Neutrophil (primary cell): Measurements from ENCODE around the gene EIF4E3.
A peak's percentile ranks its signal among the peaks of the same experiment; 100 is the strongest.

ENCODE experiments used
- H3K27ac ChIP-seq: fragments of 200-600 bp; sonication (generic); 2 replicates; pipeline ENCODE4 v1.5.1; 2016; ENCODE audit warnings: mild to moderate bottlenecking, moderate library complexity
- H3K27me3 ChIP-seq: fragments of 200-600 bp; sonication (generic); 2 replicates; pipeline ENCODE4 v1.6.0; 2016; ENCODE audit warnings: mild to moderate bottlenecking
- H3K36me3 ChIP-seq: fragments of 200-600 bp; sonication (generic); 2 replicates; pipeline ENCODE4 v1.5.1; 2017
- H3K4me1 ChIP-seq, 2 experiments: fragments of 200-600 bp in 1 of 2; sonication (generic) in 1 of 2; 1 replicate in 1 of 2; 2 replicates in 1 of 2; pipeline versions ENCODE4 v1.5.1 to v1.6.1; 2013 to 2016; ENCODE audit warnings: low read depth in 1 of 2, low read length in 1 of 2, mild to moderate bottlenecking in 1 of 2, moderate library complexity in 1 of 2; ENCODE audit not compliant: control insufficient read depth in 1 of 2, insufficient read depth in 1 of 2
- H3K4me3 ChIP-seq, 2 experiments: fragments of 200-600 bp in 1 of 2; sonication (generic) in 1 of 2; 1 replicate in 1 of 2; 2 replicates in 1 of 2; pipeline ENCODE4 v1.5.1; 2013 to 2016; ENCODE audit warnings: low read depth in 1 of 2, low read length in 1 of 2, mild to moderate bottlenecking in 1 of 2, moderate library complexity in 1 of 2
- H3K9me3 ChIP-seq: fragments of 200-600 bp; sonication (generic); 2 replicates; pipeline ENCODE4 v1.5.1; 2016
- TF ChIP-seq, protein P1 (sequence below): fragments of 200-600 bp; sonication (generic); IDR thresholded peaks from 2 replicates; pipeline ENCODE4 v1.5.1; 2016; ENCODE audit warnings: antibody characterized with exemption

Gene EIF4E3

GRCh38 chr3:71728632-71729342 is 3.6 kb upstream of the EIF4E3 start:
- TF ChIP-seq, protein P1, sequence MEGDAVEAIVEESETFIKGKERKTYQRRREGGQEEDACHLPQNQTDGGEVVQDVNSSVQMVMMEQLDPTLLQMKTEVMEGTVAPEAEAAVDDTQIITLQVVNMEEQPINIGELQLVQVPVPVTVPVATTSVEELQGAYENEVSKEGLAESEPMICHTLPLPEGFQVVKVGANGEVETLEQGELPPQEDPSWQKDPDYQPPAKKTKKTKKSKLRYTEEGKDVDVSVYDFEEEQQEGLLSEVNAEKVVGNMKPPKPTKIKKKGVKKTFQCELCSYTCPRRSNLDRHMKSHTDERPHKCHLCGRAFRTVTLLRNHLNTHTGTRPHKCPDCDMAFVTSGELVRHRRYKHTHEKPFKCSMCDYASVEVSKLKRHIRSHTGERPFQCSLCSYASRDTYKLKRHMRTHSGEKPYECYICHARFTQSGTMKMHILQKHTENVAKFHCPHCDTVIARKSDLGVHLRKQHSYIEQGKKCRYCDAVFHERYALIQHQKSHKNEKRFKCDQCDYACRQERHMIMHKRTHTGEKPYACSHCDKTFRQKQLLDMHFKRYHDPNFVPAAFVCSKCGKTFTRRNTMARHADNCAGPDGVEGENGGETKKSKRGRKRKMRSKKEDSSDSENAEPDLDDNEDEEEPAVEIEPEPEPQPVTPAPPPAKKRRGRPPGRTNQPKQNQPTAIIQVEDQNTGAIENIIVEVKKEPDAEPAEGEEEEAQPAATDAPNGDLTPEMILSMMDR: no peak
- Histone ChIP-seq H3K4me1 (peaks cover 51 to 57% of the 10 kb centered on the region in 2 experiments), H3K9me3 (no peaks in the 10 kb centered on the region), H3K4me3 (peak overlapping the region in 1 of 2 experiments; percentile 9), H3K36me3 (no peaks in the 10 kb centered on the region), H3K27ac (peak overlapping the region; percentile 36), H3K27me3 (no peaks in the 10 kb centered on the region)

DNA sequence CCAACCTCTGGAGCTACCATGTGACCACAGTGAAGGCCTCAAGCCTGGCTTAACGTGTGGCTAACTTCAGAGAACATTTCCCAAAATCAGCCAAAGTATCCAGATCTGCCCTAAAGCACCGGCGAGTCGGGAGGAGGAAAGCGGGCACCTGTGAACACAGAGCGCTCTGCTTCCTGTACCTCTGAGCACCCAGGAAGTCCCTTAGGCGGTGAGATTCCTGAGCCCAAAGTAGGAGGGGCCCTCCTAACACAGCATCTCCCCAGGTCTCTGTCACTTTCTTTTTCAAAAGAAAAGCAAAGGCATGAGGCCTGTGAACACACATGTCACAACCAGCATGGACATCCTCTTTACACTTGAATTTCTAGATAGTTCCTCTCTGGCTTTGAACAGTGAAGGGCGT is 944 bp upstream of the EIF4E3 start:
- Histone ChIP-seq H3K27ac (peak overlapping the region; percentile 93), H3K36me3 (peaks cover 5% of the 10 kb centered on the region), H3K27me3 (no peaks in the 10 kb centered on the region), H3K4me3 (peak overlapping the region; percentile 76 to 78), H3K9me3 (no peaks in the 10 kb centered on the region), H3K4me1 (peaks cover 73 to 79% of the 10 kb centered on the region in 2 experiments)
- TF ChIP-seq, protein P1: peak; percentile 10

DNA sequence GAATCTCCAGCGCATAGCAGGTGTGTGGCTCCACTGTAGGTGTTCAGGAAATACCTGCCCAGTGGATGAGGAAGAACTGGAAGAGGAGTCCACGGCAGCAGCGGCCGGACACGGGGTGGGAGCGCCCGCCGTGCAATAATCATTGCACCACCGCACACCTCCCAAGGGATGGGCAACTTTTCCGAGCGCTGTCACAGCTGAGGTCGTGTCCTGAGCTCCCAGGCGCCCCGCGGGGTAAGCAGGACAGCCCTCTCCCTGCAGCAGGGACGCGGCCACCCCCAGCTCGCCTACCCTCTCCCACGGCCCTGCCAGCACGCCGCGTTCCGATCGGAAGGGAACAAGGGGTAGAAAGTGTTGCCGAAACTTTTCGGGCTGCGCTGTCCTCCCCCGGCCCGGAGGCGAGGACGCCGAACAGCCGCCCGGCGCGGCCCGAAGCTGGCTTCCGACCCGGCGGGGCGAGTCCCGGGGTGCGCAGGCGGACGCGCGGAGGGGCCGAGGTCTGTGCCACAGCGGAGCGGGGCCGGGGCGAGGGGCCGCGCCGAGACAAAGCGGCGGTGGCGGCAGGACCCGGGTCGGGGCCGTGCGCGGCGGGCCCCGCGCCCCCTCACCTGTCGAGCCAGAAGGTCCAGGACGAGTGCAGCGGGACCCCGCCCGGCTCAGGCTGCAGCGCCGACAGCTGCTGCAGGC is 475 bp downstream of the EIF4E3 start:
- Histone ChIP-seq H3K4me3 (peak overlapping the region; percentile 69 to 79), H3K27me3 (no peaks in the 10 kb centered on the region), H3K27ac (peak overlapping the region; percentile 93), H3K4me1 (peaks cover 73 to 79% of the 10 kb centered on the region in 2 experiments), H3K9me3 (no peaks in the 10 kb centered on the region), H3K36me3 (peaks cover 16% of the 10 kb centered on the region)
- TF ChIP-seq, protein P1: no peak

DNA sequence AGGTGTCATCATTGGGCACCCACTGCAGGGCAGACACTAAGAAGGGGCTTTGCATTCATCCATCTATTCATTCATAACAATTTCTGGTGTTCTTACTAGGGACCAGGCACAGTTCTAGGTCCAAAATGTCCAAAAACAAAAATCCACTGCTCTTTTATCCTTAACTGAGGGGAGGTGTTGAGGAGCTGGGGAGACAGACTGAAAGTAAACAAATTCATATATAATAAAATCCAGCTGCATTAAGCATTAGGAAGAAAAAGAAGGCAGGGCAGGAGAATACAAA is 1.1 kb downstream of the EIF4E3 start:
- H3K9me3 ChIP-seq: no peaks in the 10 kb centered on the region
- H3K27me3 ChIP-seq: no peaks in the 10 kb centered on the region
- peaks cover 72 to 79% of the 10 kb centered on the region in 2 experiments for H3K4me1 ChIP-seq
- TF ChIP-seq, protein P1: no peak
- H3K36me3 ChIP-seq: peaks cover 21% of the 10 kb centered on the region
- peak overlapping the region; percentile 93 for H3K27ac ChIP-seq
- H3K4me3 ChIP-seq: peak overlapping the region; percentile 69 to 79

DNA sequence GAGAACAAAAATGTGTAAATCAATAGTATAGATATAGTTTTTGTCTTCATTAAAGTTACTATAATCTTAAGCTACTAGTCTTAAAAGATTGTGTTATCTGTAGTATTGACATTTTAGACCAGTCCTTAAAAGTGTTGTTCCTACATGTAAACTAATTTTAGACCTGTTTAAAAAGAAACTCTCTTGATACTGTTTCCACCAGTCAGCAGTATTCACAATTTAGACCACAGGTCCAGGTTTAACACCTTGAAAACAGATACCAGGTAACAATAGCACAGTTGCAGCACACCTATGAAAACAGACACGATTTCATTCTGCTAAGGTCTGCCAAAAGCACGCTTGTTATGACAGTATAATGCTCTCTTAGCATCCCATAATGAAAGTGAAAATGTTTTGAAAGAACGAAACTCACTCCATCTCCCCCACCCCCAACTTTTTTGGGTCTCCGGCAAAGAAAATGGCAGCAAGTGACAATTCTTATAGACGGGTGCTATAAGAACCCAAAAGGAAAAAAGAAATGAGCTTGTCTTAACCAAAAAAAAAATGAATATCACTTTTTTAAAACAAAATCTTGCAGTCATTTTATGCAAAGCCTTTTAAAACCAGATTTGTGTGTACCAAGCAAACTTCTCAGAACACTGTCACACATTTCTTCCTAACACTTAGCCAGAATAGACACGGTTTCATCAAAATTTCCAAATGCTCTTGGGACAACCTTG is 1.6 kb downstream of the EIF4E3 start:
- H3K27me3 ChIP-seq: no peaks in the 10 kb centered on the region
- TF ChIP-seq, protein P1: no peak
- peaks cover 26% of the 10 kb centered on the region for H3K36me3 ChIP-seq
- H3K9me3 ChIP-seq: no peaks in the 10 kb centered on the region
- H3K4me1 ChIP-seq: peaks cover 73 to 79% of the 10 kb centered on the region in 2 experiments
- H3K4me3 ChIP-seq: peak overlapping the region; percentile 69 to 79
- H3K27ac ChIP-seq: peak overlapping the region; percentile 93
